ENCODE data around the gene NCKAP5.

Gene NCKAP5

GRCh38 chr2:133599211-133599803 is 31.0 kb upstream of the NCKAP5 start:
- Histone ChIP-seq H3K36me3 (ENCODE audit: insufficient read depth, low read length) (no peaks in the 10 kb centered on the region), H3K9me3 (ENCODE audit: insufficient read depth, low read depth, low read length) (no peaks in the 10 kb centered on the region), H3K9ac (ENCODE audit: low read depth, low read length) (no peak overlapping the region), H3K4me1 (ENCODE audit: insufficient read depth, low read length) (no peaks in the 10 kb centered on the region), H3K27me3 (ENCODE audit: insufficient read depth, low read length) (no peaks in the 10 kb centered on the region), H3K4me3 (ENCODE audit: low read length) (no peak overlapping the region), H3K27ac (ENCODE audit: low read depth, low read length) (no peak overlapping the region)
- 93% methylated on average over 5 of the region's 5 CpGs for WGBS

DNA sequence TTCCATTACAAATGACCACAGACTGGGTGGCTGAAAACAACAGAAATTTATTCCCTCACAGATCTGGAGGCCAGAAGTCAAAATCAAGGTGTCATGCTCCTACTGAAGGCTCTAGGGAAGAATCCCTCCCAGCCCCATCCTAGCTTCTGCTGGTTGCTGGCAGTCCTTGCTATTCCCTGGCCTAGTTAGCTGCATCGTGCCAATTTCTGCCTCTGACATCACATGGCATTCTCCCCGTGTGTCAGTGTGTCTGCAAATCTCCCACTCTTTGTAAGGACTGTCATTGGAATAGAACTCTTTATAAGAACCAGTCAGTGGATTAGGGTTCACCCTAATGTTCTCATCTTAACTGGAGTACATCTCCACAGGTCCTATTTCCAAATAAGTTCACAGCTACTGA is 30.5 kb upstream of the NCKAP5 start:
- no peak overlapping the region for H3K9ac ChIP-seq (ENCODE audit: low read depth, low read length)
- H3K4me1 ChIP-seq (ENCODE audit: insufficient read depth, low read length), result no peaks in the 10 kb centered on the region
- H3K9me3 ChIP-seq (ENCODE audit: insufficient read depth, low read depth, low read length), result no peaks in the 10 kb centered on the region
- no peaks in the 10 kb centered on the region for H3K36me3 ChIP-seq (ENCODE audit: insufficient read depth, low read length)
- H3K4me3 ChIP-seq (ENCODE audit: low read length), result no peak overlapping the region
- H3K27me3 ChIP-seq (ENCODE audit: insufficient read depth, low read length), result no peaks in the 10 kb centered on the region
- no peak overlapping the region for H3K27ac ChIP-seq (ENCODE audit: low read depth, low read length)
- 89% methylated on average over 2 of the region's 2 CpGs for WGBS

DNA sequence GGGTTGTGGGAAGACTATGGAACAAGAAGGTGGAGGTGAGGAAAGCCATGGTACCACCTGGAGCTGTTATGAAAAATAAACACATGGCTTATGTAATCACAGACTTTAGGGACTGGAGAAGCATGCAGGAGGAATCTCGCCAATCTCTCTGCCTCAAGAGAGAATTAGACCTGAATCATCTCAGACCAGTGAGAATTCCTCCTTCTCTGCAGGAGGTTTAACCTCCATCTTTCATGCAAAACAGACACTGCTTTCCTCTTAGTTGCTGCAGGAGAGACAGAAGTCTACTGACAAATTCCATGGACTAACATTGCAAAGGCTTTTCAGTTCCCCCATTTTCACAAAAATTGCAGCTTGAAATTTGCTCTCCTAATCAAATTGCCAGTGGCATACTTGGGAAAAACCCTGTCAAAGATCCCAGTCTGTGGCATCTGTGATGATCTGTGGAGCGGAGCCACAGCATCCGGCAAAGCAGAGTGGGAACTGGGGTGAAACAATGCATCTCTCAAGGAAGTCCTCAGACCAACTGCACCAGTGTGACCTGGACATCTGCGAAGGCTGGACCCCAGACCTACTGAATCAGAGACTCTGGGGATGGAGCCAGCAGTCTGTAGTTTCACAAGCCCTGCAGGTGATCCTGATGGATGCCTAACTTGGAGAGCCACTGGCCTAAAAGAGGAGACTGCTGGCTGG is 28.6 kb upstream of the NCKAP5 start:
- H3K4me3 ChIP-seq (ENCODE audit: low read length), result no peak overlapping the region
- H3K27me3 ChIP-seq (ENCODE audit: insufficient read depth, low read length), result no peaks in the 10 kb centered on the region
- 78% methylated on average over 4 of the region's 4 CpGs for WGBS
- no peak overlapping the region for H3K9ac ChIP-seq (ENCODE audit: low read depth, low read length)
- H3K4me1 ChIP-seq (ENCODE audit: insufficient read depth, low read length), result no peaks in the 10 kb centered on the region
- no peak overlapping the region for H3K27ac ChIP-seq (ENCODE audit: low read depth, low read length)
- H3K36me3 ChIP-seq (ENCODE audit: insufficient read depth, low read length), result no peaks in the 10 kb centered on the region
- no peaks in the 10 kb centered on the region for H3K9me3 ChIP-seq (ENCODE audit: insufficient read depth, low read depth, low read length)

DNA sequence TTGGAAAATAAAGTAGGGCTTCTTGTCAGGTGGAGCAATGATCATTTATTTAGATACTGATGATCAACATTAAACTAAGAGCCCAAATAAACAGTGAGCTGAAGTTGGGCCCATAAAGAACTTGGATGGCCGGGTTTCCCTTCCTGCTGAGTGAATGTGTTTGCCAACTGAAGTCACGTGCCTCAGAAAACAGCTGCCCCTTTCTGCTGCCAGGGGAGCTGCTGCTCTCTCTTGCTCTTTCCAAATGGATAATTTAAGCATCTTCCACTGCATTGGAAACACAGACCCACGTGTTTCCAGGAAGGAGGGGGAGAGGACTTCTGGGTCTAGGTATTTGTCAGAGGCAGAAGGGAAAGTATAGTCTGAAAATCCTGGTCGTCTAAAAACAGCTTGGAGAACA is 22.9 kb upstream of the NCKAP5 start:
- H3K27ac ChIP-seq (ENCODE audit: low read depth, low read length), result no peak overlapping the region
- WGBS, result 78% methylated on average over 4 of the region's 4 CpGs

DNA sequence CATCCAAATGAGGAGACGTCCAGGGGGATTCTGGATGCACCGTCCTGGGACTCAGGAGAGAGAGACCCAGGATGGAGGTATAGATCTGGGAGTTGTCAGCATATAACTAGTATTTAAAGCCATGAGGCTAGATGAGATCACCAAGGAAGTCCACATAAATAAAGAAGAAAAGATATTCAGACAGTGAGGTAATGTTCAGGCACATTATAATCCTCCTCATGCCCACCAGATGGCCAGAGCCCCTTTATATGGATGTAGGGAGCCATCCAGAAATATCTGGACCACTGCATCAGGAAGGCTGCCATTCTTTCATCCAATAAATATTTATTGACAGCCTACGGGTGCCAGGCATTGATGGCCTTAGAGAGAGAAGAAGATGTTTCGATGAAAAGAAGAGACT is 21.2 kb upstream of the NCKAP5 start:
- WGBS, result 87% methylated on average over 2 of the region's 4 CpGs
- no peak overlapping the region for H3K27ac ChIP-seq (ENCODE audit: low read depth, low read length)
- H3K4me3 ChIP-seq (ENCODE audit: low read length), result no peak overlapping the region
- no peaks in the 10 kb centered on the region for H3K4me1 ChIP-seq (ENCODE audit: insufficient read depth, low read length)
- H3K27me3 ChIP-seq (ENCODE audit: insufficient read depth, low read length), result no peaks in the 10 kb centered on the region
- no peaks in the 10 kb centered on the region for H3K36me3 ChIP-seq (ENCODE audit: insufficient read depth, low read length)
- H3K9ac ChIP-seq (ENCODE audit: low read depth, low read length), result no peak overlapping the region
- no peaks in the 10 kb centered on the region for H3K9me3 ChIP-seq (ENCODE audit: insufficient read depth, low read depth, low read length)

More for the DNA sequence above, 22.9 kb upstream of the NCKAP5 start:
- no peaks in the 10 kb centered on the region for H3K27me3 ChIP-seq (ENCODE audit: insufficient read depth, low read length)
- H3K9me3 ChIP-seq (ENCODE audit: insufficient read depth, low read depth, low read length), result no peaks in the 10 kb centered on the region
- H3K36me3 ChIP-seq (ENCODE audit: insufficient read depth, low read length), result no peaks in the 10 kb centered on the region
- H3K4me3 ChIP-seq (ENCODE audit: low read length), result no peak overlapping the region
- H3K4me1 ChIP-seq (ENCODE audit: insufficient read depth, low read length), result no peaks in the 10 kb centered on the region
- no peak overlapping the region for H3K9ac ChIP-seq (ENCODE audit: low read depth, low read length)

DNA sequence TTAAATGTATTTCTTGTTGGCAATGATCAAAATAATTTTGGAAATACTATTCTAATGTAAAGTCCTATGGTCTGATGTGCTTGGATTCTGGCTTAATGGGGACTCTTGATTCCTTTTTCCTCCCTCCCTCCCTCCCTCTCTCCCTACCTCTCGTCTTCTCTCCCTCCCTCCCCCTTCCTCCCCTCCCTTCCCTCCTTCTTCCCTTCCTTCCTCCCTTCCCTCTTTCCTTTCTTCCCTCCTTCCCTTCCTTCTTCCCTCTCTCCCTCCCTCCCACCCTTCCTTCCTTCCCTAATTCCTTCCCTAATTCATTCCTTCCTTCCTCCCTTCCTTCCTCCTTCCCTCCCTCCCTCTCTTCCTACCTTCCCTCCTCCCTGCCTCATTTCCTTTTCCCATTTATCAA is 19.9 kb upstream of the NCKAP5 start:
- 86% methylated on average over 1 of the region's 1 CpG for WGBS

DNA sequence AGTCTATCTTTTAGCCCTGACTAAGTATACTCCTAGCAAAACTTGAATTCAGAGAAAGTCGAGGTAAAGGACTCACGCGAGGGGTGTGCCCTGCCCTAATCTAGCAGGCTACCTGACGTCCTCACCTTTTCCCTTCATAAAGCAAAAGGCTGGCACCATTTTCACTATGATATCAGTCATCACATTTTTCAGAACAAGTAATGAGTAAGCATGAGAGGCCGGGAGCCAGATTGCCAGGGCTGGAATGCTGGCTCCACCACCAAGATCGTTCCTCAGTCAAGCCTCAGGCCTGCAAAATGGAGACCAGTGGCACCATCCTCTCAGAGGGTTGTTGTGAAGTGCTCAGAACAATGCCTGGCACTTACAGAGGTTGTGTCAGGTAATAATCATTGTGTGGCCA is 18.7 kb upstream of the NCKAP5 start:
- WGBS, result 95% methylated on average over 6 of the region's 6 CpGs

More for the DNA sequence above, 19.9 kb upstream of the NCKAP5 start:
- no peaks in the 10 kb centered on the region for H3K27me3 ChIP-seq (ENCODE audit: insufficient read depth, low read length)
- H3K27ac ChIP-seq (ENCODE audit: low read depth, low read length), result no peak overlapping the region
- H3K9me3 ChIP-seq (ENCODE audit: insufficient read depth, low read depth, low read length), result no peaks in the 10 kb centered on the region
- no peak overlapping the region for H3K9ac ChIP-seq (ENCODE audit: low read depth, low read length)
- H3K4me1 ChIP-seq (ENCODE audit: insufficient read depth, low read length), result no peaks in the 10 kb centered on the region
- no peak overlapping the region for H3K4me3 ChIP-seq (ENCODE audit: low read length)
- no peaks in the 10 kb centered on the region for H3K36me3 ChIP-seq (ENCODE audit: insufficient read depth, low read length)

DNA sequence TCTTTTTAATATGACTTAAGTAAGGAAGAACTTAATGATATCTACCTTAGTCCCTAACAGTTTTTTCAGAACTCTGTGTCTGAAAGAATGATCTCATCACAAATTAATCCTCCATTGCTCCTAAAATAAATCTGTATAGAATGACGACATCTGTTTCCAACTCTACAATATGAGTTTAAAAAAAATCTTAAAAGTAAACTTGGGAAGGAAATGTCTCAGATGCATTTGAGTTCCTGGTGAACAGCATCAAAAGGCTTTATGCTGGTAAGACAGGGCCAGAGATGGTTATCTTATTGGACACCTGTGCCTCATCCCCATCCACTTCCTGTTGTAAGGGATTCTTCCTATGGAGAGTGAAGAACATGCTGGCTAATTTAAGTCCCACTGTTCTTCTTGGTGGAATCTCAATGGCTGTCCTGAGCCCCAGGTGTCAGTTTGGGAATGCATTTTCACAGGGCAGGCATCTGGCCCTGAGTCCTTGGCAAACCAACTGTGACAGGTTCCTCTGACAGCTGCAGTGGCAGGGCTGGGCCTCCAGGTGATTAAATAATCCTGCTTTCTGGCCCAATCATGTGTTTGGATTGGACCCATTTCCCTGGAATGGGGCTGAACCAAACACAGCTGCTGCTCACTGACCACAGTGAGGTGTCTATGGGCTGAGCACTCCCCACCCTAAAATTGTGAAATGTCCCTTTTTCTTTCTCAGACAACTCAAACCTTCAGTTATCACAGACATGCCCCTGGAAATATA is 12.9 kb upstream of the NCKAP5 start:
- no peak overlapping the region for H3K9ac ChIP-seq (ENCODE audit: low read depth, low read length)
- no peak overlapping the region for H3K27ac ChIP-seq (ENCODE audit: low read depth, low read length)
- no peaks in the 10 kb centered on the region for H3K36me3 ChIP-seq (ENCODE audit: insufficient read depth, low read length)
- no peak overlapping the region for H3K4me3 ChIP-seq (ENCODE audit: low read length)
- H3K9me3 ChIP-seq (ENCODE audit: insufficient read depth, low read depth, low read length), result no peaks in the 10 kb centered on the region
- no CpG with 5 or more reads among the region's 1 CpG for WGBS
- no peaks in the 10 kb centered on the region; the same call in 1 of the 2 replicates for H3K4me1 ChIP-seq (ENCODE audit: insufficient read depth, low read length)
- no peaks in the 10 kb centered on the region for H3K27me3 ChIP-seq (ENCODE audit: insufficient read depth, low read length)

More for the DNA sequence above, 18.7 kb upstream of the NCKAP5 start:
- H3K9me3 ChIP-seq (ENCODE audit: insufficient read depth, low read depth, low read length), result no peaks in the 10 kb centered on the region
- H3K27me3 ChIP-seq (ENCODE audit: insufficient read depth, low read length), result no peaks in the 10 kb centered on the region
- no peak overlapping the region for H3K9ac ChIP-seq (ENCODE audit: low read depth, low read length)
- no peak overlapping the region for H3K27ac ChIP-seq (ENCODE audit: low read depth, low read length)
- no peaks in the 10 kb centered on the region for H3K36me3 ChIP-seq (ENCODE audit: insufficient read depth, low read length)
- H3K4me3 ChIP-seq (ENCODE audit: low read length), result no peak overlapping the region
- no peaks in the 10 kb centered on the region for H3K4me1 ChIP-seq (ENCODE audit: insufficient read depth, low read length)

GRCh38 chr2:133579274-133579673 is 11.0 kb upstream of the NCKAP5 start:
- Histone ChIP-seq H3K4me3 (ENCODE audit: low read length) (no peak overlapping the region), H3K9me3 (ENCODE audit: insufficient read depth, low read depth, low read length) (no peaks in the 10 kb centered on the region), H3K36me3 (ENCODE audit: insufficient read depth, low read length) (no peaks in the 10 kb centered on the region), H3K9ac (ENCODE audit: low read depth, low read length) (no peak overlapping the region), H3K4me1 (ENCODE audit: insufficient read depth, low read length) (no peaks in the 10 kb centered on the region; the same call in none of the 2 replicates), H3K27ac (ENCODE audit: low read depth, low read length) (no peak overlapping the region), H3K27me3 (ENCODE audit: insufficient read depth, low read length) (no peaks in the 10 kb centered on the region)
- WGBS, result 93% methylated on average over 1 of the region's 1 CpG

- no peak overlapping the region for H3K9ac ChIP-seq (ENCODE audit: low read depth, low read length)
- no peak overlapping the region for H3K27ac ChIP-seq (ENCODE audit: low read depth, low read length)
- H3K4me3 ChIP-seq (ENCODE audit: low read length), result no peak overlapping the region
- H3K9me3 ChIP-seq (ENCODE audit: insufficient read depth, low read depth, low read length), result no peaks in the 10 kb centered on the region
- peaks cover 15% of the 10 kb centered on the region for H3K4me1 ChIP-seq (ENCODE audit: insufficient read depth, low read length)
- no peaks in the 10 kb centered on the region for H3K27me3 ChIP-seq (ENCODE audit: insufficient read depth, low read length)
- WGBS, result 96% methylated on average over 1 of the region's 1 CpG
- H3K36me3 ChIP-seq (ENCODE audit: insufficient read depth, low read length), result no peaks in the 10 kb centered on the region
Observed at GRCh38 chr2:133576714-133577113, 8.5 kb upstream of the NCKAP5 start.

DNA sequence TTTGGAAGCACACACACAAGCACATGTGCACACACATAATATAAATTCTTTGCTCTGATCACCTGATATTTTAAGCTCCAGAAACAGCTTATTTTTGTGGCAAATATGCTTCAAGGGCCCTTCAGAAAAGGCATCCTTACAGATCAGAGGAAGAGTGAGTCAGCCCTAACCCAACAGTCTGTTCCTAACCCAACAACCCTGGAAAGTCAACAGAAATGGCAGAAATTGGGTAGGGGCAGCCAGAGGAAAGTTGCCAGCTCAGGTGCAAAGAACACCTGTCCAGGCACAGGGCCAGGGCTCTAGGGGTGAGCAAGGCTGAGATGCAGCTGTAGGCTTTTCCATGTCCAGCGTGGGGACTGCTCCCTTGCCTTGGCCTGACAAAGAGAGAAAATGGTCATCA is 6.4 kb upstream of the NCKAP5 start:
- no peaks in the 10 kb centered on the region for H3K27me3 ChIP-seq (ENCODE audit: insufficient read depth, low read length)
- 95% methylated on average over 1 of the region's 1 CpG for WGBS
- H3K9me3 ChIP-seq (ENCODE audit: insufficient read depth, low read depth, low read length), result no peaks in the 10 kb centered on the region
- H3K27ac ChIP-seq (ENCODE audit: low read depth, low read length), result no peak overlapping the region
- no peak overlapping the region for H3K9ac ChIP-seq (ENCODE audit: low read depth, low read length)
- H3K36me3 ChIP-seq (ENCODE audit: insufficient read depth, low read length), result no peaks in the 10 kb centered on the region
- H3K4me1 ChIP-seq (ENCODE audit: insufficient read depth, low read length), result peaks cover 30% of the 10 kb centered on the region
- H3K4me3 ChIP-seq (ENCODE audit: low read length), result no peak overlapping the region
